HS-27A (cell line): ENCODE measurements around the gene NEDD8.
"Not testable (repeated sequence)": the region's sequence is repeated elsewhere in the genome, so short reads cannot be mapped to it uniquely, and the experiment has no call there.

Source experiments
- DNase-seq: peaks from one replicate; pipeline ENCODE4 v3.0.0-alpha.2; 2012; ENCODE audit warnings: low read depth, missing footprints

The NEDD8 gene

GRCh38 chr14:24247422-24247821 lies 15.3 kb upstream of the NEDD8 start:
- DNase-seq, result no peak

GRCh38 chr14:24246765-24247212 lies 14.6 kb upstream of the NEDD8 start:
- DNase-seq, result no peak

GRCh38 chr14:24245350-24245749 lies 13.2 kb upstream of the NEDD8 start:
- not testable (repeated sequence) for DNase-seq

- peak; percentile 24 for DNase-seq
Measured at GRCh38 chr14:24243336-24243836, 11.2 kb upstream of the NEDD8 start.

GRCh38 chr14:24241829-24242443 lies 9.8 kb upstream of the NEDD8 start:
- DNase-seq, result peak; percentile 91

GRCh38 chr14:24240110-24240918 lies 8.1 kb upstream of the NEDD8 start:
- DNase-seq, result no peak

- DNase-seq, result no peak
Measured at GRCh38 chr14:24238527-24239037, 6.4 kb upstream of the NEDD8 start.

- no peak for DNase-seq
Measured at GRCh38 chr14:24238123-24238522, 6.0 kb upstream of the NEDD8 start.

GRCh38 chr14:24237463-24237955 lies 5.3 kb upstream of the NEDD8 start:
- DNase-seq, result no peak

- no peak for DNase-seq
Measured at GRCh38 chr14:24236689-24237462, 4.7 kb upstream of the NEDD8 start.

GRCh38 chr14:24235804-24236688 lies 3.9 kb upstream of the NEDD8 start:
- DNase-seq, result no peak

- no peak for DNase-seq
Measured at GRCh38 chr14:24234095-24235005, 2.2 kb upstream of the NEDD8 start.

GRCh38 chr14:24233538-24233866 lies 1.3 kb upstream of the NEDD8 start:
- DNase-seq, result no peak

GRCh38 chr14:24232645-24233537 lies 724 bp upstream of the NEDD8 start, which contains the start of gene GMPR2:
Gene GMPR2, plus strand, starts transcription at chr14:24232929. Its CDS starts 325 bp downstream, at chr14:24233254.
- no peak for DNase-seq

GRCh38 chr14:24231263-24232120 lies 675 bp downstream of the NEDD8 start:
- no peak for DNase-seq

- DNase-seq, result no peak
Measured at GRCh38 chr14:24228902-24229301, 3.3 kb downstream of the NEDD8 start.

- no peak for DNase-seq
Measured at GRCh38 chr14:24226473-24226872, 5.7 kb downstream of the NEDD8 start.

- peak; percentile 76 for DNase-seq
Measured at GRCh38 chr14:24224618-24225071, 7.5 kb downstream of the NEDD8 start.
